ENCODE data around the gene GNG11. TPM values are rescaled to one million over a fixed set of nuclear protein-coding genes. Genes with fewer than 3 reads are reported as not detected.

The GNG11 gene
- not detected in 2 replicates for total RNA-seq

- Mint-ChIP-seq H3K9me3 (no peaks in the 10 kb centered on the region), H3K4me3 (peak within 1 kb of the TSS; percentile 51), H3K36me3 (ENCODE audit: low read depth) (no peaks in the 10 kb centered on the region), H3K4me1 (ENCODE audit: low read depth) (no peaks in the 10 kb centered on the region), H3K27me3 (ENCODE audit: insufficient read depth) (peaks cover 17% of the 10 kb centered on the region), H3K27ac (no peak within 1 kb of the TSS)
- intact Hi-C loops (cut with micrococcal nuclease) = loop anchor here (5.0 kb wide), 1 partner anchor 80 kb away; the partner anchor contains the start of gene BET1
- no peak for DNase-seq (ENCODE audit: low spot score)
Measured at GRCh38 chr7:93921607-93922566, at the start of gene GNG11. GNG11 (plus strand) TSS chr7:93921735; CDS start chr7:93922138, 403 bp downstream.

- no peak overlapping the region for H3K27ac Mint-ChIP-seq
- no peaks in the 10 kb centered on the region for H3K4me1 Mint-ChIP-seq (ENCODE audit: low read depth)
- intact Hi-C loops (cut with micrococcal nuclease) = no loop called here
- no peak overlapping the region for H3K4me3 Mint-ChIP-seq
- H3K9me3 Mint-ChIP-seq = no peaks in the 10 kb centered on the region
- H3K27me3 Mint-ChIP-seq (ENCODE audit: insufficient read depth) = peaks cover 4% of the 10 kb centered on the region
- no peak for DNase-seq (ENCODE audit: low spot score)
- no peaks in the 10 kb centered on the region for H3K36me3 Mint-ChIP-seq (ENCODE audit: low read depth)
Measured at GRCh38 chr7:93873998-93874574, 47.4 kb upstream of the GNG11 start.

- Mint-ChIP-seq H3K27me3 (ENCODE audit: insufficient read depth) (peaks cover 5% of the 10 kb centered on the region), H3K27ac (no peak overlapping the region), H3K4me3 (no peak overlapping the region), H3K36me3 (ENCODE audit: low read depth) (no peaks in the 10 kb centered on the region), H3K4me1 (ENCODE audit: low read depth) (no peaks in the 10 kb centered on the region), H3K9me3 (no peaks in the 10 kb centered on the region)
- intact Hi-C loops (cut with micrococcal nuclease) = no loop called here
- no peak for DNase-seq (ENCODE audit: low spot score)
Measured at GRCh38 chr7:93877742-93878141, 43.8 kb upstream of the GNG11 start.

GRCh38 chr7:93879356-93879755, 42.2 kb upstream of the GNG11 start:
- DNase-seq (ENCODE audit: low spot score) = no peak
- intact Hi-C loops (cut with micrococcal nuclease) = no loop called here
- Mint-ChIP-seq H3K27ac (no peak overlapping the region), H3K4me3 (no peak overlapping the region), H3K27me3 (ENCODE audit: insufficient read depth) (peaks cover 5% of the 10 kb centered on the region), H3K9me3 (no peaks in the 10 kb centered on the region), H3K36me3 (ENCODE audit: low read depth) (no peaks in the 10 kb centered on the region), H3K4me1 (ENCODE audit: low read depth) (no peaks in the 10 kb centered on the region)

GRCh38 chr7:93882468-93882867, 39.1 kb upstream of the GNG11 start:
- Mint-ChIP-seq H3K36me3 (ENCODE audit: low read depth) (no peaks in the 10 kb centered on the region), H3K9me3 (no peaks in the 10 kb centered on the region), H3K4me1 (ENCODE audit: low read depth) (no peaks in the 10 kb centered on the region), H3K4me3 (no peak overlapping the region), H3K27me3 (ENCODE audit: insufficient read depth) (peaks cover 4% of the 10 kb centered on the region), H3K27ac (no peak overlapping the region)
- intact Hi-C loops (cut with micrococcal nuclease) = no loop called here
- no peak for DNase-seq (ENCODE audit: low spot score)

- H3K36me3 Mint-ChIP-seq (ENCODE audit: low read depth) = no peaks in the 10 kb centered on the region
- peaks cover 9% of the 10 kb centered on the region for H3K27me3 Mint-ChIP-seq (ENCODE audit: insufficient read depth)
- no peaks in the 10 kb centered on the region for H3K9me3 Mint-ChIP-seq
- H3K4me1 Mint-ChIP-seq (ENCODE audit: low read depth) = no peaks in the 10 kb centered on the region
- H3K4me3 Mint-ChIP-seq = no peak overlapping the region
- no peak for DNase-seq (ENCODE audit: low spot score)
- intact Hi-C loops (cut with micrococcal nuclease) = no loop called here
- H3K27ac Mint-ChIP-seq = no peak overlapping the region
Measured at GRCh38 chr7:93883078-93883916, 38.2 kb upstream of the GNG11 start.

GRCh38 chr7:93883917-93884345, 37.6 kb upstream of the GNG11 start:
- no peak overlapping the region for H3K27ac Mint-ChIP-seq
- H3K4me1 Mint-ChIP-seq (ENCODE audit: low read depth) = no peaks in the 10 kb centered on the region

GRCh38 chr7:93884541-93884940, 37.0 kb upstream of the GNG11 start:
- Mint-ChIP-seq H3K4me1 (ENCODE audit: low read depth) (no peaks in the 10 kb centered on the region), H3K27ac (no peak overlapping the region), H3K27me3 (ENCODE audit: insufficient read depth) (peaks cover 12% of the 10 kb centered on the region), H3K36me3 (ENCODE audit: low read depth) (no peaks in the 10 kb centered on the region), H3K9me3 (no peaks in the 10 kb centered on the region), H3K4me3 (no peak overlapping the region)
- DNase-seq (ENCODE audit: low spot score) = no peak
- intact Hi-C loops (cut with micrococcal nuclease) = no loop called here

More at GRCh38 chr7:93883917-93884345, 37.6 kb upstream of the GNG11 start:
- peaks cover 10% of the 10 kb centered on the region for H3K27me3 Mint-ChIP-seq (ENCODE audit: insufficient read depth)
- no peak for DNase-seq (ENCODE audit: low spot score)
- no peak overlapping the region for H3K4me3 Mint-ChIP-seq
- no peaks in the 10 kb centered on the region for H3K36me3 Mint-ChIP-seq (ENCODE audit: low read depth)
- intact Hi-C loops (cut with micrococcal nuclease) = no loop called here
- H3K9me3 Mint-ChIP-seq = no peaks in the 10 kb centered on the region

GRCh38 chr7:93889261-93889660, 32.3 kb upstream of the GNG11 start:
- no peaks in the 10 kb centered on the region for H3K36me3 Mint-ChIP-seq (ENCODE audit: low read depth)
- intact Hi-C loops (cut with micrococcal nuclease) = no loop called here
- H3K4me3 Mint-ChIP-seq = no peak overlapping the region
- DNase-seq (ENCODE audit: low spot score) = no peak
- H3K27me3 Mint-ChIP-seq (ENCODE audit: insufficient read depth) = peaks cover 32% of the 10 kb centered on the region
- H3K27ac Mint-ChIP-seq = no peak overlapping the region
- peaks cover 7% of the 10 kb centered on the region for H3K4me1 Mint-ChIP-seq (ENCODE audit: low read depth)
- no peaks in the 10 kb centered on the region for H3K9me3 Mint-ChIP-seq

GRCh38 chr7:93890041-93890463, 31.5 kb upstream of the GNG11 start:
- peak overlapping the region; percentile 52 for H3K4me3 Mint-ChIP-seq
- H3K27me3 Mint-ChIP-seq (ENCODE audit: insufficient read depth) = peaks cover 32% of the 10 kb centered on the region
- peaks cover 7% of the 10 kb centered on the region for H3K4me1 Mint-ChIP-seq (ENCODE audit: low read depth)
- intact Hi-C loops (cut with micrococcal nuclease) = no loop called here
- H3K9me3 Mint-ChIP-seq = no peaks in the 10 kb centered on the region
- no peak overlapping the region for H3K27ac Mint-ChIP-seq
- no peaks in the 10 kb centered on the region for H3K36me3 Mint-ChIP-seq (ENCODE audit: low read depth)
- no peak for DNase-seq (ENCODE audit: low spot score)

- intact Hi-C loops (cut with micrococcal nuclease) = no loop called here
- Mint-ChIP-seq H3K27me3 (ENCODE audit: insufficient read depth) (peaks cover 32% of the 10 kb centered on the region), H3K9me3 (no peaks in the 10 kb centered on the region), H3K4me1 (ENCODE audit: low read depth) (peaks cover 7% of the 10 kb centered on the region), H3K4me3 (peak within 1 kb of the TSS; percentile 52), H3K27ac (no peak within 1 kb of the TSS), H3K36me3 (ENCODE audit: low read depth) (no peaks in the 10 kb centered on the region)
- DNase-seq (ENCODE audit: low spot score) = no peak
Measured at GRCh38 chr7:93890464-93891068, 31.0 kb upstream of the GNG11 start, which contains the start of gene TFPI2. TFPI2 (minus strand) TSS chr7:93890753; CDS start chr7:93890678, 75 bp downstream.

GRCh38 chr7:93894426-93894825, 27.1 kb upstream of the GNG11 start:
- no peak for DNase-seq (ENCODE audit: low spot score)
- no peaks in the 10 kb centered on the region for H3K36me3 Mint-ChIP-seq (ENCODE audit: low read depth)
- no peak overlapping the region for H3K27ac Mint-ChIP-seq
- intact Hi-C loops (cut with micrococcal nuclease) = no loop called here
- H3K27me3 Mint-ChIP-seq (ENCODE audit: insufficient read depth) = peaks cover 29% of the 10 kb centered on the region
- H3K9me3 Mint-ChIP-seq = no peaks in the 10 kb centered on the region
- H3K4me3 Mint-ChIP-seq = no peak overlapping the region
- peaks cover 7% of the 10 kb centered on the region for H3K4me1 Mint-ChIP-seq (ENCODE audit: low read depth)

Data from activated T-helper 1 cell treated with anti-CD3 and anti-CD28 coated beads, Interleukin-12 subunit alpha, Interleukin-12 subunit beta, Interleukin-2, Interleukin-4 antibody, amounts not matched to agents 30 ng/mL and 10 ng/mL and 1 ng/mL, durations not matched to agents 14 hours and 24 hours and 36 hours (primary cell).